GM18868 (cell line): Measurements from ENCODE around the gene NOLC1.
"Not testable (repeated sequence)": the region's sequence is repeated elsewhere in the genome, so short reads cannot be mapped to it uniquely, and the experiment has no call there.

Source experiments
- ATAC-seq: cut with Tn5 transposase; IDR thresholded peaks from one replicate; pipeline ENCODE4 v1.9.1; 2021; ENCODE audit warnings: mild to moderate bottlenecking, moderate library complexity; ENCODE audit not compliant: unreplicated experiment

Gene NOLC1

GRCh38 chr10:102153093-102153620 is 968 bp downstream of the NOLC1 start:
- ATAC-seq = no peak

GRCh38 chr10:102154466-102155116 is 2.4 kb downstream of the NOLC1 start:
- no peak for ATAC-seq

- ATAC-seq = no peak
These were observed 5.0 kb downstream of the NOLC1 start for GRCh38 chr10:102157224-102157623.

- ATAC-seq = no peak
These were observed 6.9 kb downstream of the NOLC1 start for GRCh38 chr10:102159051-102159597.

- ATAC-seq = no peak
These were observed 7.6 kb downstream of the NOLC1 start for GRCh38 chr10:102159831-102160230.

- no peak for ATAC-seq
These were observed 11.3 kb downstream of the NOLC1 start for GRCh38 chr10:102163342-102163989.

- no peak for ATAC-seq
These were observed 15.7 kb downstream of the NOLC1 start for GRCh38 chr10:102167861-102168260.

GRCh38 chr10:102170602-102171001 is 18.4 kb downstream of the NOLC1 start:
- ATAC-seq = no peak

- no peak for ATAC-seq
These were observed 20.1 kb downstream of the NOLC1 start for GRCh38 chr10:102172288-102172687.

- ATAC-seq = no peak
These were observed 23.2 kb downstream of the NOLC1 start for GRCh38 chr10:102175415-102175814.

GRCh38 chr10:102184606-102185005 is 32.4 kb downstream of the NOLC1 start:
- ATAC-seq = no peak

- ATAC-seq = no peak
These were observed 33.1 kb downstream of the NOLC1 start for GRCh38 chr10:102185272-102185671.

GRCh38 chr10:102185811-102186527 is 33.8 kb downstream of the NOLC1 start:
- no peak for ATAC-seq

GRCh38 chr10:102188298-102188940 is 36.2 kb downstream of the NOLC1 start:
- no peak for ATAC-seq

- ATAC-seq = not testable (repeated sequence)
These were observed 37.0 kb downstream of the NOLC1 start for GRCh38 chr10:102188941-102189898.

GRCh38 chr10:102191956-102192355 is 39.8 kb downstream of the NOLC1 start:
- no peak for ATAC-seq

GRCh38 chr10:102195296-102195870 is 43.2 kb downstream of the NOLC1 start:
- ATAC-seq = no peak

- ATAC-seq = no peak
These were observed 44.7 kb downstream of the NOLC1 start for GRCh38 chr10:102196893-102197292.

- ATAC-seq = no peak
These were observed 45.8 kb downstream of the NOLC1 start for GRCh38 chr10:102198027-102198426.
